Ovary (tissue), 3 donors: Measurements from ENCODE around the gene TSPOAP1.

Experiments used
- CTCF ChIP-seq, 3 donors: fragments of 450-650 bp in 2 of 3; fragments of 200-600 bp in 1 of 3; IDR thresholded peaks; one replicate each; pipeline versions ENCODE4 v1.5.1 to v1.8.0; 2016 to 2022; ENCODE audit warnings: antibody characterized with exemption in 3 of 3, mild to moderate bottlenecking in 1 of 3
- POLR2A ChIP-seq: fragments of 450-650 bp; IDR thresholded peaks from one replicate; pipeline ENCODE4 v1.6.1; 2017; ENCODE audit warnings: antibody characterized with exemption, mild to moderate bottlenecking, moderate library complexity
- donor health status: DM: no; HTN: no; CAD: no.

- no peak for TF ChIP-seq CTCF (IDR thresholded peaks at IDR 0.05)
- TF ChIP-seq POLR2A, result no peak
These were observed 13.3 kb downstream of the TSPOAP1 start for GRCh38 chr17:58315281-58315711.
